ENCODE measurements around the gene RFXANK. TPM values are rescaled to one million over a fixed set of nuclear protein-coding genes. Genes with fewer than 3 reads are reported as not detected.

Gene RFXANK
- total RNA-seq, 4 donors from 2014 or later: 24.4 to 60.2 (median 53.8) TPM

DNA sequence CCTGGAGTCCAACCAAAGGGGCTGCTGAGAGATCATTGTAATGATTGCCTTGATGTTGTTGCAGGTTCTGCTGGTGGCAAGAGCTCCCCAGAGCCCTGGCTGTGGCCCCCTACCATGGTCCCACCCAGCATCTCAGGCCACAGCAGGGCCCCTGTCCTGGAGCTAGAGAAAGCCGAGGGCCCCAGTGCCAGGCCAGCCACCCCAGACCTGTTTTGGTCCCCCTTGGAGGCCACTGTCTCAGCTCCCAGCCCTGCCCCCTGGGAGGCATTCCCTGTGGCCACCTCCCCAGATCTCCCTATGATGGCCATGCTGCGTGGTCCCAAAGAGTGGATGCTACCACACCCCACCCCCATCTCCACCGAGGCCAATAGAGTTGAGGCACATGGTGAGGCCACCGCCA, 35.2 kb downstream of the RFXANK start:
- peaks cover 0 to 8% of the 10 kb centered on the region in 2 donors for H3K27me3 ChIP-seq
- TF ChIP-seq, protein P1, sequence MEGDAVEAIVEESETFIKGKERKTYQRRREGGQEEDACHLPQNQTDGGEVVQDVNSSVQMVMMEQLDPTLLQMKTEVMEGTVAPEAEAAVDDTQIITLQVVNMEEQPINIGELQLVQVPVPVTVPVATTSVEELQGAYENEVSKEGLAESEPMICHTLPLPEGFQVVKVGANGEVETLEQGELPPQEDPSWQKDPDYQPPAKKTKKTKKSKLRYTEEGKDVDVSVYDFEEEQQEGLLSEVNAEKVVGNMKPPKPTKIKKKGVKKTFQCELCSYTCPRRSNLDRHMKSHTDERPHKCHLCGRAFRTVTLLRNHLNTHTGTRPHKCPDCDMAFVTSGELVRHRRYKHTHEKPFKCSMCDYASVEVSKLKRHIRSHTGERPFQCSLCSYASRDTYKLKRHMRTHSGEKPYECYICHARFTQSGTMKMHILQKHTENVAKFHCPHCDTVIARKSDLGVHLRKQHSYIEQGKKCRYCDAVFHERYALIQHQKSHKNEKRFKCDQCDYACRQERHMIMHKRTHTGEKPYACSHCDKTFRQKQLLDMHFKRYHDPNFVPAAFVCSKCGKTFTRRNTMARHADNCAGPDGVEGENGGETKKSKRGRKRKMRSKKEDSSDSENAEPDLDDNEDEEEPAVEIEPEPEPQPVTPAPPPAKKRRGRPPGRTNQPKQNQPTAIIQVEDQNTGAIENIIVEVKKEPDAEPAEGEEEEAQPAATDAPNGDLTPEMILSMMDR (IDR thresholded peaks at IDR 0.05): no peak
- TF ChIP-seq POLR2A (IDR thresholded peaks at IDR 0.05): no peak

DNA sequence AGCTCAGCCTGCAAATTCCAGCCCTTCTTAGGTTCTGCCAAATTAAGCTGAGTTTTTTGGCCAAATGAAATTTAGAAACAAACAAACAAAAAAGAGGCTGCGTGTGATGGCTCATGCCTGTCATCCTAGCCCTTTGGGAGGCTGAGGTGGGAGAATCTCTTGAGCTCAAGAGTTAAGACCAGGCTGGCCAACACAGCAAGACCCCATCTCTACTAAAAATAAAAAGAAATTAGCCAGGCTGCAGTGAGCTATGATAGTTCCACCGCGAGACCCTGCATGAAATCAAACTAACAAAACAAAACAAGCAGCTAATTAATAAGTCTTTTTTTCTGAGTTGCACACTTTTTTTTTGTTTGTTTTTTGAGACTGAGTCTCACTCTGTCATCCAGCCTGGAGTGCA, 37.6 kb downstream of the RFXANK start:
- Histone ChIP-seq H3K9me3 (peaks cover 0 to 4% of the 10 kb centered on the region in 2 donors), H3K36me3 (no peaks in the 10 kb centered on the region), H3K4me1 (peaks cover 0 to 4% of the 10 kb centered on the region in 2 donors), H3K27ac (no peak overlapping the region), H3K27me3 (peaks cover 0 to 5% of the 10 kb centered on the region in 2 donors), H3K4me3 (no peak overlapping the region)
- intact Hi-C loops (cut with DNase I; ENCODE audit: low total_unique reads): no loop called here
- TF ChIP-seq POLR2A (IDR thresholded peaks at IDR 0.05): no peak
- TF ChIP-seq, protein P1 (IDR thresholded peaks at IDR 0.05): no peak
- no peak for DNase-seq

More for the DNA sequence above, 35.2 kb downstream of the RFXANK start:
- Histone ChIP-seq H3K27ac (no peak overlapping the region), H3K36me3 (no peaks in the 10 kb centered on the region), H3K4me3 (no peak overlapping the region), H3K9me3 (no peaks in the 10 kb centered on the region), H3K4me1 (peaks cover 0 to 4% of the 10 kb centered on the region in 2 donors)
- no peak for DNase-seq
- intact Hi-C loops (cut with DNase I; ENCODE audit: low total_unique reads): no loop called here

DNA sequence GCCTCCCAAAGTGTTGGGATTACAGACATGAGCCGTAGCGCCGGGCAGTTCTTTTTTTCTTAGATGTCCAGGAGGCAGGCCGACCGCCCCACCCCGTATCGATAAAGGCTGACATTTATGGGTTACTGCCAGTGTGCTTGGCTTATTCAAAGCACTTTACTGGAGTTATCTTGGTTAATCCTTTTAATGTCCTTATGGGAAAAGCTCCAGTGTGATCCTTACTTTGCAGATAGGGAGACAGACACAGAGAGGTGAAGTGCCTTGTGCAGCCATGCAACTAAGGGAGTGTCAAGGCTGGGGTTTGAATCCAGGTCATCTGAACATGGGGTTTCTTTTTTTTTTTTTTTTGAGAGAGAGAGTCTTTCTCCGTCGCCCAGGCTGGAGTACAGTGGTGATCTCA, 38.9 kb downstream of the RFXANK start:
- no peak for DNase-seq
- peaks cover 0 to 12% of the 10 kb centered on the region in 2 donors for H3K9me3 ChIP-seq
- no peaks in the 10 kb centered on the region for H3K4me1 ChIP-seq
- intact Hi-C loops (cut with DNase I; ENCODE audit: low total_unique reads): no loop called here
- H3K27me3 ChIP-seq: peaks cover 0 to 5% of the 10 kb centered on the region in 2 donors
- TF ChIP-seq, protein P1 (IDR thresholded peaks at IDR 0.05): no peak
- no peak for TF ChIP-seq POLR2A (IDR thresholded peaks at IDR 0.05)
- no peaks in the 10 kb centered on the region for H3K36me3 ChIP-seq
- H3K4me3 ChIP-seq: no peak overlapping the region
- H3K27ac ChIP-seq: no peak overlapping the region

DNA sequence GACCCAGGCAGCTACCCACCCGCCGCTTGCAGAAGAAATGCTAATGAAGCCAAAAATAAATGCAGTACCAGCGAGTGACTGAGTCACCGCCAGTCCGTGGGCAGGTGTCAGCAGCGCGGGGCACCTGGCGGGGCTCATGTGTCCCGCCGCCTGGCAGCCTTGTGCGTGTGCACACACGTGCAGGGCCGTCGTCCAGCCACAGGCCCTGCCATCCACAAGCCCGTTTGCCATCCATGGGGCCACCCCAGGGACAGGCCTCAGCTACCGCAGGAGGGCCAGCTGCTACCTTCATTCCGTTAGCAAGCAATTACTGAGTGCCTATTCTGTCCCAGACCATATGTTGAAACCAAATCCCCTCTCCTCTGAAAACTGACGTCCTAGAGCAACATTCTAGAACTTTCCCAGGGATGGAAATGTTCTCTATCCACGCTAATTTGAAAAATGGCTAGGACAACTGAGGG, 40.2 kb downstream of the RFXANK start:
- intact Hi-C loops (cut with DNase I; ENCODE audit: low total_unique reads): no loop called here
- no peak for DNase-seq
- TF ChIP-seq POLR2A (IDR thresholded peaks at IDR 0.05): no peak
- TF ChIP-seq, protein P1 (IDR thresholded peaks at IDR 0.05): no peak
- Histone ChIP-seq H3K9me3 (peaks cover 0 to 12% of the 10 kb centered on the region in 2 donors), H3K27me3 (no peaks in the 10 kb centered on the region), H3K36me3 (no peaks in the 10 kb centered on the region), H3K27ac (no peak overlapping the region), H3K4me1 (no peaks in the 10 kb centered on the region), H3K4me3 (no peak overlapping the region)

DNA sequence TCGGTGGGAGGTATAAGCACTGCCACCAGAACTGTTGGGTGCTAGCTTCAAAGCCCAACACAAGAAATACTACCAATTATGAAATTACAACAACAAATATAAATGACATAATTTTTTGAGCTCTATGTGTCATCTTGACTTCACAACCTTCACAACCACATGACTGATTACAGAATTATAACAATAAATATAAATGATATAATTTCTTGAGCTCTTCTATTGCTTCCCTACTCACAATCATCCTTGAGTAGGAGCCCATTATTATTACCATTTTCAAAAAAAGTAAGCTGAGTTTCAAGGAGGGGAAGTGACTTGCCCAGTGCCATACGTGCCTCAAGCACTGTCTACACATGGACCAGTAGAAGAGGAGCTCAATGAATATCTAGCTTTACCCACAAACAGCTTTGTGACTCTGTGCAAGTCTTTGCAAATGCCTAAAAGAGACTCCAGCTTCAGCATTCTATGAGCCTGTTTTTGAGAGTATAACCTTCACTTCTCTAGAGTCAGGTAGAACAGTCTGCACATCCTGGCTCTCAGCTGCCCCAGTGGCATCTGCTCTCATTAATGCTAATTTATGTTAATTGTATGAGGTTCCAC, 42.3 kb downstream of the RFXANK start:
- H3K9me3 ChIP-seq: peaks cover 0 to 12% of the 10 kb centered on the region in 2 donors
- no peak for DNase-seq

More for the DNA sequence above, 42.3 kb downstream of the RFXANK start:
- Histone ChIP-seq H3K4me3 (no peak overlapping the region), H3K27me3 (no peaks in the 10 kb centered on the region), H3K4me1 (no peaks in the 10 kb centered on the region), H3K36me3 (no peaks in the 10 kb centered on the region), H3K27ac (no peak overlapping the region)
- no peak for TF ChIP-seq POLR2A (IDR thresholded peaks at IDR 0.05)
- TF ChIP-seq, protein P1 (IDR thresholded peaks at IDR 0.05): no peak
- intact Hi-C loops (cut with DNase I; ENCODE audit: low total_unique reads): no loop called here
